NCI-H1417 (cell line): Measurements from ENCODE around the gene ARMCX4.
"Not testable (repeated sequence)": the region's sequence is repeated elsewhere in the genome, so short reads cannot be mapped to it uniquely, and the experiment has no call there.

Experiments used
- DNase-seq, 3 experiments: peaks; one replicate each; lab custom pipeline; 2025; lab: John Stamatoyannopoulos, UW

Gene ARMCX4

DNA sequence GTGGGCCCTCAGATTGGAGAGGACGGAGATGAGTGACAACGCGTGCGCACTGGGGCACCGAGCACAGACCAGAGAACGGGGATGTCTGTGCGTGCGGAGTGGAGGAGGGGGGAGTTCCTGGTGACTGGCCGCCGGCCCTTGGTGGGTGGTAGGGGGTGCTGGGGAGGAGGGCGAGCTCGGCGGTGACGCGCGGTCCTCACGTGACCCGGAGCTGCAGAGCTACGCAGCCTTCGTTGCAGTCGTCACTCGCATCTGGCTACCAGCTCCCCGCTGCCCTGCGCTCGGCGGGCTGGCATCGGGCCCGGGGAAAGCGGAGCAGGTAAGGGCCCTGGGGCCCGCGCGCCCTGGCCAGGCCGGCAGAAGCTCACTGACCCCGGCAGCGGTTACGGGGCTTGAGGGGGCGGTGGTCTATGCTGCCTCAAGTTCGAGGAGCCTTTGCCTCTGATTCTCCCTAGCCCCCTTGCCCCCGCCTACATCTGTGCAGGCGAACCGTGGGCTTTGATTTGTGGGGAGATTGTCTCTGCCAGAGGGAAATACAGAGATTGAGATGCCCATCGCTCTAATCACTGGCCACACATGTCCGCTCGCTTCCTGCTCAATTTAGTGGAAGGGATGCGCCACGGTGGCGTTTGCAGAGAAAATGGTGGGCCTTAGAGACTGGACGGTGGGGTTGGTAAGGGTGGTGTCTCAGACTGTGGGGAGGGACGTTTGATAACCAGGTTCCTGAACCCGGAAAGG is at the start of gene ARMCX4:
Gene ARMCX4, plus strand, starts transcription at position 245 of the 738 bp plus-strand sequence. CDS start 3,134 bp downstream, outside the sequence.
- DNase-seq = peak; percentile 15 to 90 (median 84)

DNA sequence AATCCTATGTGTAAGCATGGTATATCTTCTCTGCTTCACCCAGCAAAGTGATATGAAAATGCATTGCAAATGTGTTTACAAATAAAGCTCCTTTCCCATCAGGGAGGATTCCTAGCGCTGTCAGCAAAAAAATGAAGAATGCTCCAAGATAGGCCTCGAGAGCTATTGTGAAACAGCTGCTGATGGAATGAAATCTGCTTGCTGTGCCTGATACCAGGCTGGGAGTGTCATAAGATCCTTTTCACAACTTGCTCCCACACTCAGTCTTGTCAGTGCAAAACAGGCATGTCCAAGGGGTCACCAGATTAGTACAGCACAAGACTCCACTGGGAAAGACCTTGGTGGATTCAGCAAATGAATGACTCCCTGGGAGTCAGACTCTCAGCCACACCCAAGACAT is 43.2 kb upstream of the ARMCX4 start:
- no peak for DNase-seq

DNA sequence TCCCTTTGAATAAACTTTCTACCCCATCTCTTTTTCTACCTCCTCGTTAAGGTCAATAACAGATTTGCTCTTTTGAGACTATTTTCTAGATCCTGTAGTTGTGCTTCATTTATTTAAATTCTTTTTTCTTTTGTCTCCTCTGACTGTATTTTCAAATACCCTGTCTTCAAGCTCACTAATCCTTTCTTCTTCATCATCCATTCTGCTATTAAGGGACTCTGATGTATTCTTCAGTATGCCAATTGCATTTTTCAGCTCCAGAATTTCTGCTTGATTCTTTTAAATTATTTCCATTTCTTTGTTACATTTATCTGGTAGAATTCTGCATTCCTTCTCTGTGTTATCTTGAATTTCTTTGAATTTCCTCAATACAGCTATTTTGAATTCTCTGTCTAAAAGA is 36.0 kb upstream of the ARMCX4 start:
- DNase-seq = no peak

DNA sequence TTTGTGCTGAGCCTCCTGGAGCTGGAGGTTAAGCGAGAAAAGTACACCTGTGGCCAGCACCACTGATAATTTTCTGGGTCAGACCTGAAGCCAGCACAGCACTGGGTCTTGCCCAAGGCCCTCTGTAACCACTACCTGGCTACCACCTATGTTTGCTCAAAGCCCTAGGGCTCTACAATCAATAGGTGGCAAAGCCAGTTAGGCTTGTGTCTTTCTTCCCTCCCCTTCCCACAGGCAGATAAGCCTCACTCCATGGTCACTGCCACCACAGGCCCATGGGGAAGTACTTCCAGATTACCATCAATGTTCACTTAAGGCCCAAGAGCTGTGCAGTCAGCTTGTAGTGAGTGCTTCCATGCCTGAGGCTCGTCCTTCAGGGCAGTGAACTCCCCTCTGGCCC is 35.2 kb upstream of the ARMCX4 start:
- DNase-seq = no peak

DNA sequence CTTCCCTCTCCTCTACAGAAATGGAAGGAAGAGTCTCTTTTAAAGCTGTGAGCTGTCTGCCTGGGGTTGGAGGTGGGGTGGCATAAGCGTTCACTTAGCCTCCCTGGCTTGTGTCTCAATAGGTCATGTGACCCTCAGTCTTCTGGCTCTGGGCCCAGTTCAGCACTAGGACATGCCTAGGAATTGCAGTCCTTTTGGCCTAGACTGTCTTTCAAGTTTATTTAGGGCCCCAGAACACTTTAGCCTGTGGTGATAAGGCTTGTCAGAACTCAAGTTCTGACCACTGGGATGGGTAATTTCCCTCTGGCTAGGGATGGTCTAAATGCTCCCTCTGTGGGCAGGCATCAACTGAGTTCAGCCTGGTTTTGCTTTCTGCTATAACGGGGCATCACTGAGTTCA is 34.3 kb upstream of the ARMCX4 start:
- no peak for DNase-seq

DNA sequence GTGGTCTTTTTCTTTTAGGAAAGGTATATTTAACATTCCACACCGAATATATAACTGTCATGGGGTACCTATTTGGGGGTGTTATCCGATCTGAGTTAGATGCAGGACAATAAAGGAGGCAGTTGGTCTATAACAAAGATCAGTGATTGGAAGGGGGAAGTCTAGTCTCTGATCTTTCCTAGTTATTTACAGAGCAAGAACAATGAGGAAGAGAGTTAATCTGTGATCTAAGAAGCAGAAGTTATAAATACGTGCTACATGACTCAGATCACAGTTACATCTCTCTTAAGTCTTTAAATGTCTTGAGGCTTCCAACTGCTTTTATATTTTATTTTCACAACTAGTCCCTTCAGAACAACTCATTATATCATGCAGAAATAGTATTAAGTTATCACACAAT is 33.2 kb upstream of the ARMCX4 start:
- DNase-seq = no peak

DNA sequence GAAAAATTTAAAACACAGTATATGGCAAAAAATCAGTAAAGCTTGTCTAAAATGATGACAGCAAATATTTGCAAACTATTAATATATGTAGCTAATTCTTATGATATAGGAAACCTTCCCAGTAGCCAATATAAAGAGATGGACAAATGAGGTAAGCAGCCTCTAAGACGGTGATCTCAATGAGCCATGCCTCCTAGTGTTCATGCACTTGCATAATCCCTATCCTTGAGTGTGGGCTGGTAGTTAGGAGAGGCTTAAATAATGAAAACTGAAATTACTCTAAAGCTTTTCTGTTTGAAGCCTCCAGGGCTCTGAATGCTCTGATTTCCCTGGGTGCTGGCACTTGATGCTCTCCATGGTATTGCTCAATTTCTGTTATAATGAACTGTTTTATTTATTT is 24.6 kb upstream of the ARMCX4 start:
- DNase-seq = no peak

DNA sequence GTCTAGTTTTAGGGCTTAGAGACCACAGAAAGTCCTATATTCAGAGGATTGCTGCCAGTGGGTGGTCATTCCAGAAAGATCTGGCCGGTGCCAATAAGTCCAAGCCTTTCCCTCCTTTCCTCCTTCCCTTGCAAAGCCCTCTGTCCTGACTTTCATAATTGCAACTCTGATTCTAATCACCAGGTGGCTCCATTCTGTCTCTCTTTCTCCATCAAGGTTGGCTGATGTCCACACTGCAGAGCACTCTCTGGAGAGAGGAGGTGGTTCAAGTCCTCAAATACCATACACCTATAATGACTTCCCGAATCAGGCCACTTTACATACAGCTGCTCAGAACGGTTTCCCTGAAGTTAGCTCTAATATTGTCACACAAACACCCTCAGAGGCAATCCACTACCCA is 22.4 kb upstream of the ARMCX4 start:
- peak; percentile 15 to 68 (median 32) for DNase-seq

DNA sequence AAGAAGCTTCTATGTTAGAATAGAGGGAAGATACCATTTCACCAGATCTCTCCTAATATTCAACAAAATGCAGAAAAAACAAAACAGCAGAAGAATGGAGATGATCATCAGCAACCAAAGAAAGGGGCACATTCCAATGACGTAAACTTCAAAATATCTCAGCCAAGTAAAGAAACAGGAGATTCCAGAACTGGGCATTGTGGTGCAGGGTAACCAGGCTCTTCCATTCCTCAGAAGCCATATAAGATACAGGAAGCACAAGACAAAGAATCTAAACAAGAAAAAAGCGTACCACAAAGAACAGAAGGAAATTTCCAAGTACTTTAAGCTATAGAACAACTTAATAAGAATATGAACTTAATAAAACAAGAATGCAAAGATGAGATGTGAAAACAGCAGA is 6.9 kb upstream of the ARMCX4 start:
- no peak for DNase-seq

DNA sequence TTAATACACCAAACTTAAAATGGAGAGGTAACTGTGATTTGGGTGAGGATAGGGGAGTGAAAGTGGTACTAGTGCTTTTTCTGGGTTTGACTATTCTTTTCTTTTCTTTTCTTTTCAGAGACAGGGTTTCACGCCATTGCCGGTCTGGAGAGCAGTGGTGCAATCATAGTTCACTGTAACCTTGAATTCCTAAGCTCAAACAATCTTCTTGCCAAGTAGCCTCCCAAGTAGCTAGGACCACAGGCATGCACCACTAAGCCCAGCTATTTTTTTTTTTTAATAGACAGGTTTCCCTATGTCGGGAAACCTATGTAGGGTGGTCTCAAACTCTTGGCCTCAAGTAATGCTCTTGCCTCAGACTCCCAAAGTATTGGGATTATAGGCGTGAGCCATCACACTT is 3.0 kb upstream of the ARMCX4 start:
- no peak for DNase-seq

DNA sequence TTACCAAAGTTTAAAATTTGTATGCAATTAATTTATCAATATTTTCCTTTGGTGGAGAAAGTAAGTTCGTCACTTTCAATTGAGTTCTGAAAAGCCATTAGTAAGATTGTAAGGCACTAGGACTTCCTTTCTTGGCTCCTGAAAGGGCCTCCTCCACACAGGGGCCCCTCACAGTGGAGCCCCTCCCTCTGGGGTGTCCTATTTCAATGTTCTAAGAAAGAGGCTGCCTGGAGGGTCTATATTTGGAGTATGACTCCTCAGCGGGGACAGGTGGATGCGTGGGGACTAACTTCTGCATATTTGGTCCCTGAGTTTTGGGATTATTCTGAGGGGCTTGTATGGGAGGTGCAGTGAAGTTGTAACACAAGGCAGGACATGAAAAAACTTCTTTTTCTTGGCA is 1.6 kb upstream of the ARMCX4 start:
- DNase-seq = no peak

DNA sequence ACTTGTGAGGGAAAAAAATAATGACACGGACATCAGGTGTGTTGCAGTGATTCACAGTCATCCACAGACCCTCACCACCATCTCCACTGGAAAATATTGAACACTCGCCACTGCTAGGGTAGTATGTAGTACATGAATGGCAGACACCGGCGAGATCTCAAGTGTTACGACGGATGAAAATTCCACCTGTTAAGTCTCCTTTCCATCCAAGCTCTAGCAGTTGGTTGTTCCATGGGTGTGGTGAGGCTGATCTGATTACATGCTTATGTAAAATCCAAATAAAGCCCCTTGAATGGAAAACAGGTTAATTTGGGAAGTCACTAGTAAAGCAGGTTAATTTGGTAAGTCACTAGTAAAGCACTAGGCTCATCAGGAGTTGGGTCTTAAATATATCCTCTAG is 1.1 kb upstream of the ARMCX4 start:
- no peak for DNase-seq

DNA sequence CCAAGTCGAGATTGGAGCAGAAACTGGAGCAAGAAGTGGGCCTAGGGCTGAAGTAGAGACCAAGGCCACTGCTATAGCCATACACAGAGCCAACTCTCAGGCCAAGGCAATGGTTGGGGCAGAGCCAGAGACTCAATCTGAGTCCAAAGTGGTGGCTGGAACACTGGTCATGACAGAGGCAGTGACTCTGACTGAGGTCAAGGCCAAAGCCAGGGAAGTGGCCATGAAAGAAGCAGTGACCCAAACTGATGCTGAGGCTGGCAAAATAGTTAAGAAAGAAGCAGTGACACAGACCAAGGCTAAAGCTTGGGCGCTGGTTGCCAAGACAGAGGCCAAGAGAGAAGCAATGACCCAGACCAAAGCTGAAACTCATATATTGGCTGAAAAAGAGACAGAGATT is 3.5 kb downstream of the ARMCX4 start:
- DNase-seq = no peak

DNA sequence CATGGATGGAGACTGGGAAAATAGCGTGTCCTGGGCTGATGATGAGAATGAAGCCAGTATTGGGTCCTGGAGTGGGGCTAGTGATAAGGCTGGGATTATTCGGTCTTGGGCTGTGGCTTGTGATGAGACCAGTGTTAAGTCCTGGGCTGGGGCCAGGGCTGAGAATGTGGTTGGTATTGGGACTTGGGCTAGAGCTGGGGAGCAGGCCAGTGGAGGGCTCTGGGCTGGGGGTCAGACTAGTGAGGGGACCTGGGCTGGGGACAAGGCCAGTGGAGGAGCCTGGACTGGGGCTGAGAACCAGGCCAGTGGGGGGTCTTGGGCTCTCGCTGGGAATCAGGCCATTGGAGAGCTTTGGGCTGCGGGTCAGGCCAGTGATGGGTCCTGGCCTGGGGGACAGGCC is 6.7 kb downstream of the ARMCX4 start:
- DNase-seq = no peak

DNA sequence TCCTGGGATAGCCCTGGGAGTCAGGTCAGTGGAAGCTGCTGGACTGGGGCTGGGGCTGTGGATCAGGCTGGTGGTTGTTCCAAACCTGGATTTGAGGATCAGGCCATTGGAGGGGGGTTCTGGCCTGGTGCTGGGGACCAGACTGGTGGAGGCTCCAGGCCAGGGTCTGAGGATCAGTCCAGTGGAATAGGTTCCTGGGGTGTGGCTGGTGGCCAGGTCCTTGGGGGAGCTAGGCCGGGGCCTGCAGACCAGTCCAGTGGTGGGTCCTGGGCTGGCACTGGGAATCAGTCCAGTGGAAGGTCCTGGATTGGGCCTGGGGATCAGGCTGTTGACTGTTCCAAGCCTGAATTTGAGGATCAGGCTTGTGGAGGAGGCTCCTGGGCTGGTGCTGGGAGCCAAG is 8.0 kb downstream of the ARMCX4 start:
- DNase-seq = no peak

DNA sequence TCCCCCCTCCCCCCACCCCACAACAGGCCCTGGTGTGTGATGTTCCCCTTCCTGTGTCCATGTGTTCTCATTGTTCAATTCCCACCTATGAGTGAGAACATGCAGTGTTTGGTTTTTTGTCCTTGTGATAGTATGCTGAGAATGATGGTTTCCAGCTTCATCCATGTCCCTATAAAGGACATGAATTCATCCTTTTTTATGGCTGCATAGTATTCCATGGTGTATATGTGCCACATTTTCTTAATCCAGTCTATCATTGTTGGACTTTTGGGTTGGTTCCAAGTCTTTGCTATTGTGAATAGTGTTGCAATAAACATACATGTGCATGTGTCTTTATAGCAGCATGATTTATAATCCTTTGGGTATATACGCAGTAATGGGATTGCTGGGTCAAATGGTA is 17.7 kb downstream of the ARMCX4 start:
- DNase-seq = not testable (repeated sequence)

DNA sequence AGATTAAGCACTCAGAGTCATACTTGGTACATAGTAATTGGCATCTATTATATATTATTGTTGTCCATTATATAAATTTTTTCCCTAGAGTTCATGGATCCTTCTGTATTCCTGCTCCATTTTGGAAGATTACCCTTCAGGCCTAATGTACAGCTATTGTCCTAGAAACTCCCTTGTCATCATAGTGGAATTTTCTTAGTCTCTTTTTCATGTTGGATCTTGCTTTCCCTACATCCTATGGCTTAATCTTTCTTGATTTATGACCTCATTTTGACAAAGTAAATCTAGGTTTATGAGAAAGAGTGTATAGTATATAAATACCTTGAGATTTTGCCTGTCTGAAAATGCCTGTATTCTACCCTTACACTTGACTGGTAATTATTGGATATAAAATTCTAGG is 22.1 kb downstream of the ARMCX4 start:
- DNase-seq = no peak

DNA sequence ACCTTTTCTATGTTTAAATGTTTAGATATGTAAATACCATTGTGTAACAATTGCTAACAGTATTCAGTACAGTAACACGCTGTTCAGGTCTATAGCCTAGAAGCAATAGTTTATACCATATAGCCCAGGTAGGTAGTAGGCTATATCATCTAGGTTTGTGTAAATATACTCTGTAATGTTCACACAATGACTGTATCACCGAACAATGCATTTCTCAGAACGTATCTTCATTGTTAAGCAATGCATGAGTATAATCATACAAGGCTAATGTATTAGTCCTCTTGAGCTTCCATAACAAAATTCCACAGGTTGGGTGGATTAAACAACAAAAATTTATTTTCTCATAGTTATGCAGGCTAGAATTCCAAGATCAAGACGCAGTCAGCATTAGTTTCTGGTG is 22.7 kb downstream of the ARMCX4 start:
- no peak for DNase-seq

DNA sequence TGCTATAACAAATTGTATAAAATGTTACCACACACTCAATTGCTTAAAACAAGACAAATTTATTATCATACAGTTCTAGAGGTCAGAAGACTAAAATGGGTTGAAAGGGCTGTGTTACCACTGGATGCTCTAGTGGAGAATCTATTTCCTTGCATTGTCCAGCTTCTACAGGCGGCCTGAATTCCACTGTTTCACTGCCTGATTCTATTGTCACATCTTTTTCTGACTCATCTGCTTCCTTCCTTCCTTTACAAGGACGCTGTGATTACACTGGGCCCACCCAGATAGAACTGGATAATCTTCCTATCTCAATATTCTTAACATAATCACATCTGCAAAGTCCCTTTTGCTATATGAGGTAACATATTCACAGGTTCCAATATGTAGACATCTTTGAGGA is 45.7 kb downstream of the ARMCX4 start:
- DNase-seq = no peak
